ENCODE data around the gene PLCB1.

PLCB1 gene

DNA sequence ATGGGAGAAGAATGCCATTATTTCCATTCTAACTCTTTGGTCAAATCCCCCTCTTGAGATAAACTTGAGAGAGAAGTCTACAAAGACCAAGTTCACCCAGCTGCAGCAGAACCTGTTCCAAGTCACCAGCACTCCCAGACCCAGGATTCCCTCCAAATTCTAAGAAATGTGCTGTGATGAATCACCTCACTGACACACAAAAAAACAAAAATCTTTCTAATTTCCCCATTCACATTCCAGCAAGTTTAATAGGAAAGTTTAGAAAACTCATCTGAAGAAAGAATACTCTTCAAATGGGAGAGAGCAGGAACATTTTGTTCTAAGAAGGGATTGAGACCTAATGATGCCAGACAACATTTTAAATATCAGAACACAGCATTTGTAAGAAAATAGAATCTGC is 723.2 kb downstream of the PLCB1 start:
- DNase-seq: no peak

DNA sequence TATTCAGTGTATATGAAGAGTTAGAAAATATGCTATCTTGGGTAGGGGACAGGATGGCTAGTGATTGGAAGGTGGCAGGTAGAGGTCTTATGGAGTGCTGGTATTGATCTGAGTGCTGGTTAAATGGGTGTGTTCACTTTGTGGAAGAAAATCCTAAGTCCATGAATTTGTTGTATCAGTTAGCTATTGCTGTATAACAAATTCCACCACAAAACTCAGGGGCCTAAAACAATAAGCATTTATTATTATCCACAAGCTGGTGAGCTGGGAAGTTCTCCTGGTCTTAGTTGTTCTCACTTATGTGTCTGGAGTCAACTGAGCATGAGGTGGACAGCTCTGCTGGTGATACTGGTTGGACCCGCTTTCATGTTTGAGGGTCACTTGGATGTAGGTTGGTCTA is 724.6 kb downstream of the PLCB1 start:
- DNase-seq: no peak

DNA sequence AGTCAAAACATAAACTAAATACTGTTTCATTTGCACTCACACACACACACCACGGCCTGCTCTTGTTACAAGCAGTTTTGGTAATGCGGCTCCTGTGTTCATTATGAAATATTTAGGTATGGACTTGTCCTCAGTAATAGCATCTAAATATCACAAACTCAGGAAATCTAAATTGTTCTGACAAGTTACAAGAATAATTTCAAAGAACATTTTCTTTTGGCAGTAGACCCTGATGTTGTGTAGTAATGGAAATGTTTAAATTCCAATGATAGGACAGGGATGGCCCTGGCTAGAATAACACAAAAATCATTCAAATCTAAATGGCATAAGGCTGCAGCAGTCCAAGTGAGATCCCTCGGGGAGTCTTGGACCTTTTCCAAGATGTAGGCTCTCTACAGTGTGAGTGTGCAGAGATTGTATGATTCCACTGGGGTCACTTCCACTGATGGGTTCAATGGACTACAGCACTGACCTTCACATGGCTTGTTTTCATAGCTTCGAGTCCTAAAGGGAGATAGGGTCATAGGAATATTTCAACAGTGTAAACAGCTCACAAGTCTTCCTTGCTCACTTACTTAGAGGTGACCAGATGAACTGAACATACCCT is 726.2 kb downstream of the PLCB1 start:
- DNase-seq: no peak

DNA sequence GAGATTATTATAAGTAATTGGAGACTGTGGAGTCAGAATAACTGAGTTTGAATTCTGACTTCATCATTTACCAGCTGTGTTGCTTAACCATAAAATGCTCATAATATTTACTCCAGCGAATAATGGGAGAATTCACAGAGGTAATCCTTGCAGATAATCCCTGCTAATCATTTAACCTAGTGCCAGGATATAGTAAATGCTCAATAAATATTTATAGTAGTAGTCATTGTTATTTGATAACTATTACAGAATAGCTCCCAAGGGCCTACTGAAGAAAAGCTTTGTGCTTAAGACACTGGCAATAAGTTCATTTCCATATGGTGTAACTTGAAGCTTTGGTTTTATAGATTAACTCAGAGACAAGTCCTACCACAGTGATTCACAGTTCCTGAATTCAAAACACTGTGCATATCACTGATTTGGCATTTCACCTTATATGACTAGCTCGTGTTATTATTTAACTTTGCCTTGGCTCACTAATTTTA is 728.0 kb downstream of the PLCB1 start:
- DNase-seq: no peak

DNA sequence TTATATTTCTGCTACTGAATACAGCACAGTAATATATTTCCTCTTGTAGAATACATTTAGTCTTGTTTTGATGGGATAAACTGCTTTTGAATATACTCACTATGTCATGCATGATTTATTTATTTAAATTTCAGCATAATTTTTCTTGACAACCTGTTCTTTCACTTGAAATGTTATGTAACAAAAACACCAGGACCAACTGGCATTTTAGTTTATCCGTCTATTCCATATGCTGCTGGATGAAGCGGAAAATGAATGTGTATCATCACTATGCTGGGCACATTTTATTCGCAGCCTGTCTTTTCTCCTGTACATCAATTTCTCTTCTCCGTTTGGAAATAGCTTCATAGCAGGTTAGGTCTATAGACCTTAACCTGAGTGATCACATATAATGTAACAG is 730.0 kb downstream of the PLCB1 start:
- DNase-seq: peak; percentile 21 to 24

DNA sequence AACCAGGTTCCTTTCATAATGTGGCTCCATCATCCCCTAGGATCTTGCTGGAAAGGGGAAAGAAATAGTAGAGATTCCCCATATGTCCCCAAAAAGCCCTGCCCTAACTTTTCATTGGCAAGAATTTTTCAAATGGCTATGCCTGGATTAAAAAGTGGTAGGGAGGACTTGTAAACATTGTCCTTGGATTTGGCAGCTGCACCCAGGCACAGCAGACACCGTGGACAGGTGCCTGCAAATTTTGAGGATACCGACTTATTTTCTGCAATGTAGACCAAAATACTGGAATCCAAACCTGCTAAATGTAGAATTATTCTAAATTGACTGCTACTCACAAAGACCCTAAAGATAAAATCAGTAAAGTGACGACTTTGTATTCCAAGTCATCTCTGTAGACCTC is 733.6 kb downstream of the PLCB1 start:
- no peak for DNase-seq

DNA sequence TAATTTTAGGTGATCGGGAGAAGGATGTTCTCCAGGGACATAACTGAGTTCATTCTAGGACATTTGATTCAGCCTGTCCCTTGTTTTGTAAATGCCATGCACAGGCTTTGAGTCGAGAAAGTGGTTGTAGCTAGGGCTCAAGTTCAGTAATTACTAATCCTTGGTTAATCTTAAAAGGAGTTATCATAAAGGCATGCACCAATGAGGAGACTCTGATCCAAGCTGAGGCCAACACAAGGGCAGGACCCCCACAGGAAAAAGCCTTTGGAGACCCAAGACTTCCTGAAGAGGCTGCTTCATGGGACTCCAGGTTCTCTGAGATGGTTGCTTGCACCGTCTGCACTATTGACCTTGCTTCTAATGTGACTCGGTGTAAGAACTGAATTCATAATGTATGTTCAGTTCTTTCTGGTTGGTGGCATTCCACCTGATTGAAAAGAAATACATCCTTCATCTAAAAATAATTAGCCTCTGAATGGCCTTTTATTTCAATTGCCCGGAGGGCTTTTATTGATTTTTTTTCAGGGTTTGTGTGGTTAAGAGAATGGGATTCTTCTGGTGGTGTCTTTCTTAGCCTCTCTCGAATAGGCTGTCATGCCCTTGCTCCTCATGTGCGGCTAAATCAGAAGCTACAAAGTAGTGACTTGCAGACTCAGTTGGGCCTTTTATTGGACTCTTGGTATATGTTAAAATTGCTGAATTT is 735.1 kb downstream of the PLCB1 start:
- DNase-seq: no peak

DNA sequence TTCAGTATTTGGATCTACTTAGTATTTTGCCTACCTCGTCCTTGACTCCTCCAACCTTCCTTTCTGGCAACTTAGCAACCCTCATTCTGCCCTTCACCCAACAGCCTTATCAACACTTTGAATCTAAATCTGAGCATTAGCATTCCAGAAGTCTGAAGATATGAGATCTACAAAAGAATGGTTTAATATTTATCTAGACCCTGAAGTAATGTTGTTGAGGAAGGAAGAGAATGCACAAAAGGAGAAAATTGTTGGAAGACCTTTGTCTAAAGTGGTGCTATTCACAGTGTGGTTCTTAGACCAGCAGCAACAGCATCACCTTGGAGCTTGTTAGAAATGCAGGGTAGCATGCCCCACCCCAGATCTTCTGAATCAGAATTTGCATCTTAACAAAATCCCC is 738.6 kb downstream of the PLCB1 start:
- DNase-seq: peak; percentile 12 to 37

DNA sequence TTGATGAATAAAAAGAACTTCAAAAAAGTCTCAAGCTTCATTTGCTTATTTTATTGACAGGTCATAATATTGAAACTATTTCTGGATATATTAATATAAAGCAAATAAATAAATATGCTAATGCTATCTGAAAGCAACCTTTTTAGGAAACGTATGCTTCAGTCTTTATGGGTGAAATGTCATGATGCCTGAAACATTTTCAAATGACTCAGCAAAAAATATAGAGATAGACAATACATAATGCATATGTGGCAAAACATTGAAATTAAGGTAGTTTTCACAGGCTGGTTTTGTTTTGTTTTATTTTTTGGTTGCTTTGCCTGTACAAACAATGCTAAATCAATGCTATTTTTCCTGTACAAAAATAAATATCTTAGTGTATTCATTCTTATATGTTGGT is 742.4 kb downstream of the PLCB1 start:
- DNase-seq: no peak

DNA sequence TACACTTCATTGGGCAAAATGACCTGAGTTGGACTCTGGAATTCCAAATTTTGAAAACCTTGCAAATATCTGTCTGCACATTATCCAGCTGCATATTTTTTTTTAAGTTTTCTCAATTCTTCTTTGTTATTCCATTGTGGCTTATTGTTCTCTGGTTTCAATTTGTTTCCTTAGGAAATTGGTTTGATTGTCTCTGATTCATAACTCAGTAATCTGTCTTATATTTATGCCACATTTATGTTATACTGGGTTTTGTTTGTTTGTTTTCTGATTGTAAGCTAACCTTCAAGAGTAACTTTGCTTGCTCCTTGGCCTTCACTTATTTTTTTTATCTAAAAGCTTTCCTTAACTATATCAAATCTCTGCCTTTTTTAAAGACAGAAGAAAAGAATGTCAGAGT is 743.5 kb downstream of the PLCB1 start:
- no peak for DNase-seq

DNA sequence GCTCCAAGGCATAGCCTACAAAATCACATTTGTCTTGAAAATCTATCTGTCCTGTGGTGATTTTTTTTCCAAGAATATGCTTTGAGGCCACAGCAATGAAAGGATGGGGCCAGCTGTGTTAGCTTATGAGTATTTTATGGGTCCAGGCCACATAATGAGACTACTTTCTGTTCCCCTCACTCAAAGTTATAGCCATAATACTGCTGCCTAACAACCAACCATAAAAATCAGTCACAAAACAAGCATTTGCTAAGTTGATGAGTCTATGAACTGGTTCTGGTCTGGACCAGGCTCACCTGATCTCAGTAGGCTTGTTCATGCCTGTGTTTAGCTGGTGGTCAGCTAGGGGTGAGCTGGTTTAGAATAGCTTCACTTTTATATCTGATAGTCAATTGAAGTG is 744.3 kb downstream of the PLCB1 start:
- no peak for DNase-seq

DNA sequence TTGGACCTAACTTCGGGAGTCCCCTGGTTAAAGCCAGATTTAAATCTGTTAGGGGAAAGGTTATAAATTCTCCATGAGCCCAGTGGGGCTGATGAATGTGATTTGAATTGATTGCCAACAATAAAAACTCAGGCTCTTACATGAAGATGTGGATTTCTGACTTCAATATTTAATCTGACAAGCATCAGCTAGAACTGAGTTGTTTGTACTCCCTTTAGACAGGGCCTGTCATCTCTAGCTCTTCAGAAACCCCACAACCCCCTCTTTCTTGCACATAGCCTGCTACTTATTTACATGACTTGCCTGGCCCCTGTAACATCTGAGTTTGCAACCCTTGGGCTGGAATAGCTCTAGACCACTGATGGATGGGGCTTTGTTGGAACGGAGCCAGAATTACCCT is 745.2 kb downstream of the PLCB1 start:
- no peak for DNase-seq

DNA sequence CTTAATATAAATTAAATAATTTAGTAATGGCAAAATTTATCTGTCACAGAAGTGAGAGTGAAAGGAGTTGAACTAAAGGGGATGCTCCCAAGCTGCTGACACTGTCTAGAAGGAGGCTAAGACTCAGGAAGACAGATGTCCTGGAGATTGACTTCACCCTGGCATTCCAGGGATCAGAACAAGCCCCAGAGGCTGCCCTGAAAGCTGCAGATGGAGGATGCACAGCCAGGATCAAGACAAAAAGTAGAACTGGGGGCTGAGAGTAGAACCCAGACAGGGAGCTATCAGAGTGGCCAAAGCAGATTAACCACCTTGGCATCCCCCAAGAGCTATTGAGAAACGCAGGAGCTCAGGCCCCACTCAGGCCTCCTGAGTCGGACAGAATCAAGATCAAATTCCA is 747.6 kb downstream of the PLCB1 start:
- no peak for DNase-seq

DNA sequence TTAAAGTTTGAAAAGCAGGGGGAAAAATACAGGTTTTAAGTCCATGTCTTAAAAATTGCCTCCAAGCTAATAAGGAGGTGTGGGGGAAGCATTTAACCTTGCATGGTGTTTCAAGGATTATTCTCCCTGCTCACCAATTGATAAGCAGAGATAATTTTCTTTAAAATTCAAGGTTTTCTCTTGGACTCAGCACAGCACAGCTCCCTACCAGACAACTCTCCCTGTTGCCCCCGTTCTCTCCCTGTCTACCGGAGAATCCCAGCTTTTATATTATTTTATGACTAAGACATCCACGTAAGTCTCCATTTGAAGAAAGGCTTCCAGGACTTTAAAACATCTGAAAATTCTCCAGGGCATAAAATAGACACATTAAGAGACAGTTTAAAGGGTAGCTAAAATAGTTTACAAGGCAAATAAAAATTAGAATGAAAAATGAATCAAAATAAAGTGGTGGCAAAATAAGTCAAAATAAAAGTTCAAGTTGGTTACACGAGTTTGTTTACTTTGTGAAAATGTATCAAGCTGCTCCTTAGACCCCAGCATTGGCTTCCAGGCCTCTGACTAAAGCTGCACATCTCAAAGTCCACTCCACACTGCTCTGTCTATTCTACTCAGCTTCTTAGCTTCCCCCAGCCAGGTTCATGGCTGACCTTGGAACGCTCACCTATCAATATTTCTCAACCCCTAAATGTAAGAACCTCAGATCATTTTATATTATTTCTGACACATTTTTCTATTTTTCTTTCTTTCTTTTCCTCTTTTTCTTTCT is 748.2 kb downstream of the PLCB1 start:
- no peak for DNase-seq

DNA sequence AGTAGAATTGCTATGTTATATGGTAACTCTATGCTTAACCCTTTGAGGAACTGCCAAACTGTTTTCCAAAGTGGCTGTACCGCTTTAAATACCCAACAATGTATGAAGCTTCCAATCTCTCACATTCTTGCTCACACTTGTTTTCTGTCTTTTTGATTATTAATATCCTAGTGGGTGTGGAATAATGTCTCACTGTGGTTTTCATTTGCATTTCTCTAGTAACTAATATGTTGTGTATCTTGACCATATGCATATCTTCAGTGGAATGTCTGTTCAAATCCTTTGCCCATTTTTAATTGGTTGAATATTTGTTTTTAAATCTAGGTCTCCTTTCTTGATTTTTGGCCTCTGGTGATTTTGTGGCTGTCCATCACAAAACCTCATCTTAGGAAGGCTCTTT is 759.0 kb downstream of the PLCB1 start:
- no peak for DNase-seq

DNA sequence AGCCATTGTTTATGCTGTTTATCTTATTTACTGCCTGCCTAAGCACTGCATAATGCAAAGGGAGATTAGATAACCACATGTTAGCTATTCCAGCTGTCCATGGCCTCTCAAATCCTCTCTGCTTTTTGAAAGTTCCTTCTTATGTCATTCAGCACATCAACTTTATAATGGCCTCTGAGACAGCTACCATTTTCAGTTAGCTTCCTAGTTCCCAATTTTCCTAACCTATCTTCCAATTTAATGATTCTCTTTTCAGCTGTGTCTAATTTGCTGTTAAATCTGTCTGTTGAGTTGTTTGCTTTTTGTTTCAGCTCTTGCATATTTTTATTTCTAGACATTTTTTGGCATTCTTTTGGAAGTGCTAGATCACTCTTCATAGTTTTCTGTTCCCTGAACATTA is 763.4 kb downstream of the PLCB1 start:
- no peak for DNase-seq

DNA sequence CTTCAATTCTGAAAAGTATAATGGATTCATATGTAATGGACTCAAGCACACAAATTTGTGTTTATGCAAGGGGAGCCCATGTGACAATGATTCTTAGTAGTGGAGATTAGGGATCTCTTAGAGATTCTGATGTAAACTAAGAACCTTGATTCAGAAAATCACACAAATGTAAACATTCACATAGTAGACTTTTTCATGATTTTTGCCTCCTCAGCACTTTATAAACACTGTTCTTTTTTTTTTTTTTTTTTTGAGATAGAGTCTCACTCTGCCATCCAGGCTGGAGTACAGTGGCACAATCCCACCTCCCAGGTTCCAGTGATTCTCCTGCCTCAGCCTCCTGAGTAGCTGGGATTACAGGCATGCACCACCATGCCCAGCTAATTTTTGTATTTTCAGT is 766.8 kb downstream of the PLCB1 start:
- no peak for DNase-seq

DNA sequence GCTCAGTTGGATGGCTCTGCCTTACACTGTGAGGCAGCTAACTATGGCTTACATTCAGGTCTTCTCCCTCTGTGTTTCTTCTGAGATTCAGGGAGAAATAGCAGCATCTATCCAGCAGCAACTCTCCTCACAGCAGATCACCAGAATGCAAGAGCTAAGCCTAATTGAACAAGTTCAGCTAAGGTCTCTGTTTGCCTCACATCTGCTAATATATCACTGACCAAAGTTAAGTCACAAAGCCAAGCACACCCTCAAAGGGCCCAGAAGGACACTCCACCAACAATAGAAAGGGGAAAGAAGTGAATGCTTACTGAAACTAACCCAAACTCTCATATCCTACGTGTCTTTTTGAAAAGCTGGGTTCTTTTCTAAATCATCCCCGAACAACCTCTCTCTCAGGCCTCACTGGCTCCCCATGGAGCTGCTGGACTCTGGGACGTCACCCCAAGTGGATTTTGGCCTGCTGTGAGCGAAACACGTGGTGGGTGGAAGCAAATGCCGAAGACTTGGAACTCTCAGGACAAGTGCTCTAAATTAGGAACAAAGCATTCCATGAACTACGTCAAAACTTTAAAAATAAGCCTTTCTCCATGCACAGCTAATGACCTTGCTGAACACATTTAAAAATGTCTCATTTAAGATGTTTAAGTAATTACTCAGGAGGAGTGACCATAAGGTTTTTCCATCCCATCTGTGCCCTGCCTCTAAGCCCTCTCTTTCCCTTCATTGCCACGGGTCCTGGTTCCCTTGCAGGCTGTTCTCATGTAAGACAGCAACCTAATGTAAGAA is 769.4 kb downstream of the PLCB1 start:
- DNase-seq: no peak

DNA sequence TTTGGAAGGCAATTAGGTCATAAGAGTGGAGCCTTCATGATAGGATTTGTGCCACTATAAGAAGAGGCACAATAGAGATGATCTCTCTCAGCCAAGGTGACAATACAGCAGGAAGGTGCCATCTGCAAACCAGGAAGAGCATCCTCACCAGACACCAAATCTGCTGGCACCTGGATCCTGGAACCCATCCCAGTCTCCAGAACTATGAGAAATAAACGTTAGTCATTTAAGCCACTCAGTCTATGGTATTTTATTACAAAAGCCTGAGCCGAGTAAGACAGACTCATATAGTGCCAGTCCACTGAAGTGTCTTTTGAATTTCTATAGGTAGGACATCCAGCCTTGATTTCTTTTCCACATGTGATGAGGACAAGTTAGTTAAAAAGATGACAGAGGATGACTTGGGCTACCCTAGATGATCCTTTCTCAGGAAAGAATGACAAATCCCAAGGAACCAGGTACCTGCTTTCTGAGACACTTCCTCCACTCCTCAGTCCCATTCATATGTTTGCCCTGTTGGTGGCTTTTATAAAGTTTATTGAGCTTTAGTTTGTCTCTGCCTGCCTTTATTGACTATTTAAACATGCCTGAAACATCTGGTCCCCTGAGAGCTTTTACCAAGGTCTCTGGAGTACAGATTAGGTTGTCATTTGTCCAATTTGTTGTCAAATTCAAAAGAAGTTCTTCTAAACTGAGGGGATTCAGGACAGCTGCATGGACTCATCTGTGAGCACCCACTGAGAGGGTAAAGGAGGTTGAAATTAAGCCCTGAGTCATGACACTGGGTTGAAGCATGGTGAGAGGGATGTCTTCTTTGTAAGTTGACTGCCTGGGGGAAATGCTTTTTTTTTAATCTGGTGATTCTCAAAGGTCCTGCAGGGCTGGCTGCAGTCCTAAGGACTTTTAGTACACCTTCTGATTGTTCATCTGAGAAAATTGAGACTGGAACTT is 771.9 kb downstream of the PLCB1 start:
- DNase-seq: no peak

DNA sequence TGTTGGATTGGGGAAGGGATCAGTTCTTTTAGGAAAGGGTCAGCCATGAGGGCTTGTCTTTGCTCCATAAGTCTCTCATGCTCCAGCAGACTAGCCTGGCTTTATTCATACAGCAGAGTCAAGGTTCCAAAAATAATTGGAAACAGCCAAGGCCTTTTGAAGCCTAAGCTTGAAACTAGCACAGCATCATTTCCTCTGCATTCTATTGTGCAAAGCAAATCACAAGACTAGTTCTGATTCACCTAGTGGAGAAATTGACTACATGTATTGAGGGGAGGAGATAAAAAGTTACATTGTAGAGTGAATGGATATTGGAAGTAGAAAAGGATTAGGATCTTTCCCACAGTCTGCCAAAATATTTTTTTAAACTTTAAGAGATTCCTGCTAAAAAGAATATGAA is 777.5 kb downstream of the PLCB1 start:
- no peak for DNase-seq

DNA sequence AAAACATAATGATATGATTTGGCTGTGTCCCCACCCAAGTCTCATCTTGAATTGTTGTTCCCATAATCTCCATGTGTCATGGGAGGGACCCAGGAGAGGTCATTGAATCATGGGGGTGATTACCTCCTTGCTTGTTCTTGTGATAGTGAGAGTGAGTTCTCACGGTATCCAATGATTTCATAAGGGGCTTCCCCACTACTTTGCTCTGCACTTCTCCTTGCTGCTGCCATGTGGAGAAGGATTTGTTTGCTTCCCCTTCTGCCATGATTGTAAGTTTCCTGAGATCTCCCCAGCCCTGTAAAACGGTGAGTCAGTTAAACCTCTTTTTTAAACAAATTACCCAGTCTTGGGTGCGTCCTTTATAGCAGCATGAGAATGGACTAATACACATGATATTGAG is 780.0 kb downstream of the PLCB1 start:
- DNase-seq: no peak

DNA sequence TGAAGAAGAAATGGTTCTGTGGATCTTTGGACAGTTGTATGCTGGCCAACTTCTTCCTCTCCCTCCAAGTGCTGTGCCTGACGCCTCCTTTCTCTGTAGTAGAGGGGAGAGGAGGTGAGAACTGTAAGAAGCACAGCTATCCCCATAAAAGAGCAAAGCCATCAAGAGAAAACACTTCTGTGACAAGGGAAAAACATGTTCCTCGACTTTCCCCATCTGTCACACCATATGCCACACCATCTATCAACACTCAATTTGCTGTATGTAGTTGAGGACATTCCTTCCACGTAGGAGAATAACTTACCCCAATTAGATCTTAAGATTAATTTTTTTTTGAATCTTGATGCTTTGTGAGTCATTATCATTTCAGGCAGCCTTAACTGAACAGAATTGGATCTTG is 780.7 kb downstream of the PLCB1 start:
- no peak for DNase-seq

Data from NCI-H526 (cell line).